RWPE2 (cell line): Measurements from ENCODE around the gene PXN.

Experiments
- ATAC-seq: fragments of 200-7000 bp; cut with Tn5 transposase; 3 replicates; pipeline ENCODE4 v1.9.1; 2021; ENCODE audit warnings: low read depth
- DNase-seq: peaks from one replicate; pipeline ENCODE4 v3.0.0-alpha.2; 2020; ENCODE audit warnings: low spot score
- H3K27ac ChIP-seq: fragments of 450-650 bp; 2 replicates; pipeline ENCODE4 v1.5.1; 2017; ENCODE audit warnings: mild to moderate bottlenecking; ENCODE audit not compliant: poor library complexity, severe bottlenecking
- H3K27me3 ChIP-seq: fragments of 250-450 bp; sonication (Bioruptor Pico); 2 replicates; pipeline ENCODE4 v1.5.1; 2021; ENCODE audit warnings: mild to moderate bottlenecking, moderate library complexity; ENCODE audit not compliant: insufficient read depth, poor library complexity, severe bottlenecking
- H3K36me3 ChIP-seq: fragments of 250-450 bp; sonication (Bioruptor Pico); 2 replicates; pipeline ENCODE4 v1.5.1; 2020; ENCODE audit warnings: low read depth, mild to moderate bottlenecking, moderate library complexity
- H3K4me1 ChIP-seq: fragments of 250-450 bp; sonication (Bioruptor Pico); 2 replicates; pipeline ENCODE4 v1.5.1; 2021; ENCODE audit warnings: mild to moderate bottlenecking, moderate library complexity; ENCODE audit not compliant: insufficient read depth, poor library complexity, severe bottlenecking
- H3K4me3 ChIP-seq: fragments of 250-450 bp; sonication (Bioruptor Pico); 2 replicates; pipeline ENCODE4 v1.5.1; 2021; ENCODE audit warnings: mild to moderate bottlenecking, moderate library complexity; ENCODE audit not compliant: severe bottlenecking
- H3K9me3 ChIP-seq: fragments of 250-450 bp; sonication (Bioruptor Pico); 2 replicates; pipeline ENCODE4 v1.5.1; 2021; ENCODE audit warnings: mild to moderate bottlenecking, moderate library complexity; ENCODE audit not compliant: severe bottlenecking
- CTCF ChIP-seq: fragments of 450-650 bp; IDR thresholded peaks from one replicate; pipeline ENCODE4 v1.5.1; 2017; ENCODE audit warnings: mild to moderate bottlenecking, moderate library complexity; ENCODE audit not compliant: poor library complexity, severe bottlenecking

PXN gene

GRCh38 chr12:120264904-120265472 is 542 bp downstream of the PXN start:
- Histone ChIP-seq H3K4me1 (peaks cover 31% of the 10 kb centered on the region), H3K27ac (peak overlapping the region; percentile 100), H3K9me3 (no peaks in the 10 kb centered on the region), H3K4me3 (peak overlapping the region; percentile 85), H3K27me3 (no peaks in the 10 kb centered on the region), H3K36me3 (peaks cover 48% of the 10 kb centered on the region)
- no peak for TF ChIP-seq CTCF
- DNase-seq (no peak), ATAC-seq (no peak)

GRCh38 chr12:120264086-120264903 is 1.2 kb downstream of the PXN start:
- ATAC-seq (peak; percentile 59), DNase-seq (peak; percentile 90)
- Histone ChIP-seq H3K9me3 (no peaks in the 10 kb centered on the region), H3K27me3 (no peaks in the 10 kb centered on the region), H3K4me1 (peaks cover 38% of the 10 kb centered on the region), H3K4me3 (peak overlapping the region; percentile 85), H3K36me3 (peaks cover 55% of the 10 kb centered on the region), H3K27ac (peak overlapping the region; percentile 100)
- no peak for TF ChIP-seq CTCF

GRCh38 chr12:120263748-120264085 is 1.8 kb downstream of the PXN start:
- peak overlapping the region; percentile 85 for H3K4me3 ChIP-seq
- H3K9me3 ChIP-seq: no peaks in the 10 kb centered on the region
- no peak for TF ChIP-seq CTCF
- H3K36me3 ChIP-seq: peaks cover 60% of the 10 kb centered on the region
- H3K4me1 ChIP-seq: peaks cover 44% of the 10 kb centered on the region
- DNase-seq (no peak), ATAC-seq (no peak)
- peak overlapping the region; percentile 100 for H3K27ac ChIP-seq
- H3K27me3 ChIP-seq: no peaks in the 10 kb centered on the region

GRCh38 chr12:120262852-120263747 is 2.4 kb downstream of the PXN start:
- no peak for TF ChIP-seq CTCF
- peak overlapping the region; percentile 100 for H3K27ac ChIP-seq
- ATAC-seq (no peak), DNase-seq (no peak)
- no peaks in the 10 kb centered on the region for H3K9me3 ChIP-seq
- no peaks in the 10 kb centered on the region for H3K27me3 ChIP-seq
- H3K36me3 ChIP-seq: peaks cover 63% of the 10 kb centered on the region
- peak overlapping the region; percentile 85 for H3K4me3 ChIP-seq
- H3K4me1 ChIP-seq: peaks cover 50% of the 10 kb centered on the region
